ENCODE data around the gene IL21.

Gene IL21

DNA sequence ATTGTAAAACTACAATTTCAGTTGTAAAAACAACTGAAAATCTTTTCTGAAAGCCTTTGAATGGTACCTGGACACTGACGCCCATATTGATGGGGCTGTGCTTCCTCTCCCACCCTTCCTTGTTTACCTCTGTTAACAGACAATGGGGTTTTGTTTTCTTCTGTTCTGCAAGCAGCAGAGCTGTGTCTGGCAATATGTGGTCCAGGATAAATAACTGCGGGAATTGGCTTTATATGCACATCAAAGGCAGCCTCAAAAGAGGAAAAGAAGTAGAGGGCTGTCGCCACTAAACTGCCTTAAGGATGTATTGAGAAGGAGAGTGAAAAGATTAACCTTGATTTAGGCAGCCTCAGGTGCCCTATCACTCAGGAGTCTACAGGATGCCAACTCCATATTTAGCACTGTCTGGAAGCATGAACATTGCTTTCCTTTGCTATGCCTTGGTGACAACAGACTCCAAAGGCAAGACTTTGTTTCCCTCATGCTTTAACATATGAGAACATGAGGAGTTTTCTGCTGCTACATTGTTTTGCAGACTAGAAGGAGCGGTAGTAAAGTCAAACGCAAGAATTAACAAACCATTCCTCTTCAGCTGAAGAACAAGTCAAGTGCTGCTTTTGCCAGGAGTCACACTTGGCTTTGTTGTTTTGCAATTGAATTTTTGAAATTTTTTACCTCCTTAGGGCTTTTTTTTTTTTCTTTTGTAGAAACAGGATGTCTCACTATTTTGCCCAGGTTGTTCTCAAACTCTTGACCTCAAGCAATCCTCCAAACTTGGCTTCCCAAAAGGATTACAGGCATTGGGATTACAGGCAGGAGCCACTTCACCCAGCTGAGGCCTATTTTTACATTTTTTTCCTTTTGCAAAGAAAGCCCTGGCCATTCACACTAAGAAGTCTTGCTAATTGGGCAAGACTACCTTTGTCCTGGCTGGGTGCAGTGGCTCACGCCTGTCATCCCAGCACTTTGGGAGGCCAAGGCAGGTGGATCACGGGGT, 3.0 kb downstream of the IL21 start:
- no peak overlapping the region for H3K9ac ChIP-seq (ENCODE audit: low read depth, low read length)
- peaks cover 11% of the 10 kb centered on the region for H3K4me1 ChIP-seq (ENCODE audit: insufficient read depth, low read length)
- no peaks in the 10 kb centered on the region for H3K36me3 ChIP-seq (ENCODE audit: insufficient read depth, low read length)
- no peaks in the 10 kb centered on the region for H3K9me3 ChIP-seq (ENCODE audit: control insufficient read depth, insufficient read depth, low read length)

- H3K36me3 ChIP-seq (ENCODE audit: insufficient read depth, low read length) = no peaks in the 10 kb centered on the region
- no peak overlapping the region for H3K9ac ChIP-seq (ENCODE audit: low read depth, low read length)
- H3K9me3 ChIP-seq (ENCODE audit: control insufficient read depth, insufficient read depth, low read length) = no peaks in the 10 kb centered on the region
- H3K4me1 ChIP-seq (ENCODE audit: insufficient read depth, low read length) = peaks cover 11% of the 10 kb centered on the region
Observed at GRCh38 chr4:122616915-122617596, 3.8 kb downstream of the IL21 start.

- peaks cover 11% of the 10 kb centered on the region for H3K4me1 ChIP-seq (ENCODE audit: insufficient read depth, low read length)
- no peak overlapping the region for H3K9ac ChIP-seq (ENCODE audit: low read depth, low read length)
- H3K9me3 ChIP-seq (ENCODE audit: control insufficient read depth, insufficient read depth, low read length) = no peaks in the 10 kb centered on the region
- no peaks in the 10 kb centered on the region for H3K36me3 ChIP-seq (ENCODE audit: insufficient read depth, low read length)
Observed at GRCh38 chr4:122614621-122615020, 6.2 kb downstream of the IL21 start.

- Histone ChIP-seq H3K9me3 (ENCODE audit: control insufficient read depth, insufficient read depth, low read length) (no peaks in the 10 kb centered on the region), H3K9ac (ENCODE audit: low read depth, low read length) (no peak overlapping the region), H3K4me1 (ENCODE audit: insufficient read depth, low read length) (peaks cover 5% of the 10 kb centered on the region; the same call in 1 of the 2 replicates), H3K36me3 (ENCODE audit: insufficient read depth, low read length) (no peaks in the 10 kb centered on the region)
Observed at GRCh38 chr4:122612540-122612939, 8.3 kb downstream of the IL21 start.

DNA sequence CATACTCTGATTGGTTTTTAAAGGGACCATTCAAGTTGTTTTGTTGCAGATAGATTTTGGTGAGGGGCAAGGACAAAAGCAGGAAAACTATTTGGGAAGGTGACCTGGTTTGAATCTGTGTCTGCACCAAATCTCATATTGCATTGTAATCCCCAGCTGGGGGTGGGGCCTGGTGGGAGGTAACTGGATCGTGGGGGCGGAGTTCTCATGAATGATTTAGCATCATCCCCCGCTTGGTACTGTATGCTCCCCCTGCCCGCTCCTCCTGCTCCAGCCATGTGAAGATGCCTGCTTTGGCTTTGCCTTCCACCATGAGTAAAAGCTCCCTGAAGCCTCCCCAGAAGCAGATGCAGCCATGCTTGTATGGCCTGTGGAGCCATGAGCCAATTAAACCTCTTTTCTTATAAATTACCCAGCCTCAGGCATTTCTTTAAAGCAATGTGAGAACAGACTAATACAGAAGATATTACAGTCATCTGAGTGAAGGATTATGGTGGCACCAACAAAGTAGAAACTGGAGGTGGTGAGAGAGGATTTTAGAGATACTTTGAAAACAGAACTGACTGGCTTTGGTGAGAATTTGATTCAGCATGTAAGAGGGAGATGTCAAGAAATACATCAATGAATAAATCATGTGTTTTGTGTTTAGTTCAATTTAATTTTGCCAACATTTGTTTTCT, 14.4 kb downstream of the IL21 start:
- Histone ChIP-seq H3K36me3 (ENCODE audit: insufficient read depth, low read length) (no peaks in the 10 kb centered on the region), H3K9ac (ENCODE audit: low read depth, low read length) (no peak overlapping the region), H3K9me3 (ENCODE audit: control insufficient read depth, insufficient read depth, low read length) (no peaks in the 10 kb centered on the region), H3K4me1 (ENCODE audit: insufficient read depth, low read length) (peaks cover 11% of the 10 kb centered on the region)

DNA sequence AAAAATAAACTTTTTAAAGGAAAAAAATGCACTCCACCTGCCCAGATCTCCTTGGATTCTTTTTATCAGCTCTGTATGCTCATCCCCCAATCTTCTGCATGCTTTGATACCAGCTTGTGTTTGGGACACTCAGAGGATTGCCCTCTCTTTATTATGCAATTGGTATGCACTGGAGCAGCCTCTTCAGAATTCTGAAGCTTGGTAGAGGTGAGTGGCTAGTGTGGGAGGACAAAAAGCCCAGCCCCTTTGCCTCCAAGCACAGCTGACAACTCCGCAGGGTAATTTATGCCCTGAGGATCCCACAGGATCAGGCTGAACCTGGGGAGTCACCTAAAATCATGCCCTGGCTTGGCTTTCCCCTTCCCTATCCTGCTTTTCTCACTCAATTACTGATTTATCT, 16.7 kb downstream of the IL21 start:
- Histone ChIP-seq H3K9ac (ENCODE audit: low read depth, low read length) (no peak overlapping the region), H3K4me1 (ENCODE audit: insufficient read depth, low read length) (peaks cover 11% of the 10 kb centered on the region), H3K9me3 (ENCODE audit: control insufficient read depth, insufficient read depth, low read length) (no peaks in the 10 kb centered on the region), H3K36me3 (ENCODE audit: insufficient read depth, low read length) (no peaks in the 10 kb centered on the region)

- H3K4me1 ChIP-seq (ENCODE audit: insufficient read depth, low read length) = peaks cover 11% of the 10 kb centered on the region
- no peaks in the 10 kb centered on the region for H3K9me3 ChIP-seq (ENCODE audit: control insufficient read depth, insufficient read depth, low read length)
- no peaks in the 10 kb centered on the region for H3K36me3 ChIP-seq (ENCODE audit: insufficient read depth, low read length)
- no peak overlapping the region for H3K9ac ChIP-seq (ENCODE audit: low read depth, low read length)
Observed at GRCh38 chr4:122603156-122603574, 17.7 kb downstream of the IL21 start.

GRCh38 chr4:122602277-122603142, 18.4 kb downstream of the IL21 start:
- Histone ChIP-seq H3K36me3 (ENCODE audit: insufficient read depth, low read length) (no peaks in the 10 kb centered on the region), H3K9ac (ENCODE audit: low read depth, low read length) (no peak overlapping the region), H3K4me1 (ENCODE audit: insufficient read depth, low read length) (peaks cover 11% of the 10 kb centered on the region), H3K9me3 (ENCODE audit: control insufficient read depth, insufficient read depth, low read length) (no peaks in the 10 kb centered on the region)

GRCh38 chr4:122591196-122591595, 29.7 kb downstream of the IL21 start:
- H3K9me3 ChIP-seq (ENCODE audit: control insufficient read depth, insufficient read depth, low read length) = no peaks in the 10 kb centered on the region
- no peaks in the 10 kb centered on the region for H3K4me1 ChIP-seq (ENCODE audit: insufficient read depth, low read length)
- no peak overlapping the region for H3K9ac ChIP-seq (ENCODE audit: low read depth, low read length)
- no peaks in the 10 kb centered on the region for H3K36me3 ChIP-seq (ENCODE audit: insufficient read depth, low read length)

GRCh38 chr4:122588453-122589238, 32.2 kb downstream of the IL21 start:
- no peaks in the 10 kb centered on the region for H3K4me1 ChIP-seq (ENCODE audit: insufficient read depth, low read length)
- no peak overlapping the region for H3K9ac ChIP-seq (ENCODE audit: low read depth, low read length)
- no peaks in the 10 kb centered on the region for H3K36me3 ChIP-seq (ENCODE audit: insufficient read depth, low read length)
- H3K9me3 ChIP-seq (ENCODE audit: control insufficient read depth, insufficient read depth, low read length) = no peaks in the 10 kb centered on the region

- H3K4me1 ChIP-seq (ENCODE audit: insufficient read depth, low read length) = no peaks in the 10 kb centered on the region
- no peak overlapping the region for H3K9ac ChIP-seq (ENCODE audit: low read depth, low read length)
- H3K36me3 ChIP-seq (ENCODE audit: insufficient read depth, low read length) = no peaks in the 10 kb centered on the region
- no peaks in the 10 kb centered on the region for H3K9me3 ChIP-seq (ENCODE audit: control insufficient read depth, insufficient read depth, low read length)
Observed at GRCh38 chr4:122584519-122584918, 36.3 kb downstream of the IL21 start.

- Histone ChIP-seq H3K9me3 (ENCODE audit: control insufficient read depth, insufficient read depth, low read length) (no peaks in the 10 kb centered on the region), H3K36me3 (ENCODE audit: insufficient read depth, low read length) (no peaks in the 10 kb centered on the region), H3K4me1 (ENCODE audit: insufficient read depth, low read length) (no peaks in the 10 kb centered on the region), H3K9ac (ENCODE audit: low read depth, low read length) (no peak overlapping the region)
Observed at GRCh38 chr4:122583906-122584305, 37.0 kb downstream of the IL21 start.
